Measurements from ENCODE around the gene SPA17.

GRCh38 chr11:124644426-124645280, 29.1 kb upstream of the SPA17 start:
- TF ChIP-seq CTCF (conservative IDR thresholded peaks at IDR 0.05; ENCODE audit: low read depth, low read length) (peak; percentile 98), EZH2 (IDR thresholded peaks at IDR 0.05; ENCODE audit: borderline replicate concordance, low read depth, low read length, poor library complexity, severe bottlenecking) (no peak)

All from A673 (cell line).